ENCODE data around the gene ATG2A.
"Not testable (repeated sequence)": the region's sequence is repeated elsewhere in the genome, so short reads cannot be mapped to it uniquely, and the experiment has no call there.

ATG2A gene

DNA sequence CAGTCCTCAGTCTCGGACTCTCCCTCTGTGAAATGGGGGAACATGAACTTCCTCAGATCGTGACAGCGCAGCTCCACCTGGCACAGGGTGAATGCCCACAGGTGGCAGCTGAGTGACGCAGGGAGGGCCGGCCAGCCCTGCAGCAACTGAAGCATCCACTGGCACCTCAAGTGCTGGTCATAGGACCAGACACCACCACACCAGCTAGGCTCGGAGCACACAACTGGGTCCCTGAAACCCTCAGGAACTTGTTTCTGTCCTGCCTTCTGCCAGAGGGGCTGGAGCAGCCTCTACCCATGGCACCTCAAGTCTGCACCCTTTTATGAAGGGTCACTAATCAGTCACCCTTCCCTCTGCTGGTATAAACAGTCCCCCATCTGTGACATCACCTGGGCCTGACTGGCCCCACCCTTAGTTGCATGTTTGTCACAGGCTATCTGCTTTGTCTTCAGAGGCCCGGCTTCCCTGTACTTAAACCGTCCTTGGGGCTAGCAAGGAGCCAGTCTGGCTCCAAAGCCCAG lies 65.1 kb downstream of the ATG2A start:
- DNase-seq = no peak

DNA sequence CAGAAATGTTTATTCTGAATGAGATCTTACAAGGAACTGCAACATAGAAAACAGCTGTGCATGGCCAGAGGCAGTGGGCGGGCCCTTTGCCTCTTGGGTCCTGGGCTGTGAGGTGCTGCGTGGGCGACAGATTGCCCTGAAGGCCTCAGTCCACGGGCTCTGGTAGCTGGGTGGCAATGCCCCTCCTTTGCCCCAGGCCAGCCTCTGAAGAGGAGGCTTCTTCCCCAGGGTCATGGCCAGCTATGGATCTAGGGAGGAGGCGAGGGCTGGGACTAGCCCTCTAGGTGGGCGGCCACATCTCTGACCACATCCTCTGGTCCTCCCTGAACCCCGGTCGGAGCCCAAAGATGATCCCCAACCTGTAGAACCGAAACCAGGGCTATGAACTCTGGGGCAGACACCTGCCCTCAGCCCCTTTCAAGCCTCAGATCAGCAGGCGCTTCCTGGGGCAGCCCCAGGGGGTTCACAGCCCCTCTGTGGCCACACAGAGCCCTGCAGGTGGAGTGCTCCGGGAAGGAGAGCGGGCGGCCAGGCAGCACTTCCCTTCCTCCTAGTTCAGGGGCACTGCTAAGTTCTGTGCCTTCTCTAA lies 65.9 kb downstream of the ATG2A start:
- peak; percentile 30 for DNase-seq

DNA sequence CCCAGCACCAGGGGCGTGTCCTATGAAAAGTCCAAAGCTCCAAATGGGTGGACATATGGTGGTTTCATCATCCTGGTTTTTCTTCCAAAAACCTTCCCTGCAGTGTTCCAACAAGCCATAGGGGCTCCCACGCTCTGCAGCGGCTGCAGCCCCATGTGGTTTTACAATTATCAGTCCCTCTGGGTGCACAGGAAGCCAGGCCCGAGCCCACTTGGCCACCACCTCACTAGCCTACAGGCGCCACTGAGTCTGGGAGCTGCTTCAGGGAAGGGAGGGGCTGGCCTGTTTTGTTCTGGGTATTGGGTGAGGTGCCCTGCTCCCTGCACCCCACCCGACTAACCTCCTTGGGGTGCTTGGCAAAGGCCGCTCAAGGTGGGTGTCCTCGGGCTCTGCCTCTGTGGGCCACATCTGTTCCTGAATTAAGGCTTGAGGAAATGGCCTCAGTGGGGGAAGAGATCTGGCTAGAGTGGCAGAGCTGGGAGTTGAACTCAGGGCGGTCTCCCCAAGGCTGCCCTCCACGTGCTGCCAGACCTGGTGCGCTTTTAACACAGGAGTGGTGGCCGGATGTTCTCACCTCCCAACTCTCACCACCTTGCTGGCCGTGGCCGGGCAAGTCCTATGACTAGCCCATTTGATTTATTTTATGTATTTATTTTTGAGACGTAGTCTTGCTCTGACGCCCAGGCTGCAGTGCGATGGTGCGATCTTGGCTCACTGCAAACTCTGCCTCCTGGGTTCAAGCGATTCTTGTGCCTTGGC lies 67.2 kb downstream of the ATG2A start:
- DNase-seq = no peak

DNA sequence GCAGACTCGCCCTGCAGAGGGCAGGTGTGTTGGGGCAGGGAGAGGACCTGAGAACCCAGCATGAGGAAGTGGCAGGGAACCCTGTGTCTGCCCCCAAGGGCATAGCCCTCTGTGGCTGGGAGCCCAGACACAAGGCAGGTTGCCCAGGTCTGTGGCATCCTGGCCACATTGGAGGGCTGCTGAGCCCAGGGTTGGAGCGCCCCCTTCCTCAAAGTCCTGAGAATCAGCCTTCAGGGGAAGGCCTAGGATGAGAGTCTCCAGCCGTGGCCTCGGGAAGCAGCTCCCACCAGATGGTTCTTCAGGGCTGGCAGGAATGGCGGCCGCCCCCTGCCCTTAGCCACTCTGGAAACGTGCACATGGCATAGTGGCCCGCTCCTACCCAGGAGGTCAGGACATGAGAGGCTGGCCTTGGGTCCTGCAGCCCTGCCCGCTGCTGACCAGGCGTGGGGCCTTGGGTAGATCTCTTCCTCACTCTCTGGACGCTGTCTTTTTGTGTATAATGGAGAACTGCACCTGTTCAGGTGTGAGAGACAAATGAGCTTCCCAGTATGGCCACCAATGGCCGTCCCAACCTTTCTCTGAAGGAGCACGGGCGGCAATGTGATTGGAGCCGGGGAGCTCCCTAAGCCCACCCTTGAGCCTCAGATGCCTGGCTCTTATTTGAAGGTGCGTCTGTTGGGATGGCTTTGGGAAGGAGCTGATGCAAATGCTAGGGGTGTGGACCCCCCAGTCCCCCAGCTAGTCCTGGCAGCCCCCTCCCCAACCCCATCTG lies 68.0 kb downstream of the ATG2A start:
- DNase-seq = peak; percentile 22

DNA sequence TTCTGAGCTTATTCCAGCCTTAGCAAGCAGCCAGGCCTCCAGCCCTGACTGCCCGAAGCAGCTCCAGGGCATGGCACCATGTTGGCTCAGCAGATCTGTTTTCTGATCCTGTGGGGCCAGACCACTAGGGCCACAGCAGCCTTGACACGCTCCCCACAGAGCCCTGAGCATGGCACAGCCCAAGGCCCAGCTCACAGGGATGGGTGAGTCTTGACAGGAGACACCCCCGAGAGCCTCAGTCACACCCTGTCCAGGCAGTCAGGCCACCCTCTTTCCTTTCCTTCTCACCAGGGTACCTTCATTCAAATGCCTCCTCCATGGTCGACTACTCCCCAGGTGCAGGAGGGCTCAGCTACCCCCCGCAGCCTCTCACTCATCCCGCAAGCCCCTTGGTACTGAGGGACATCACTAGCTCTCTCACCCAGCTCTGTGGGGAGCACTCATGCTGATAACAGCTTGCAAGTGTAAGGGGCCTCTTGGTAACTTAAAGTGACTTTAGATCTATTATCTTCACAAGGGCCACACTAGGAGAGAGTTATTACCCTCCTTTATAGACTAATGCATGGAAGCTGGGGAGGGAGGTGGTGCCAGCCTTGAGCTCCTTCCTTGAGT lies 68.7 kb downstream of the ATG2A start:
- no peak for DNase-seq

DNA sequence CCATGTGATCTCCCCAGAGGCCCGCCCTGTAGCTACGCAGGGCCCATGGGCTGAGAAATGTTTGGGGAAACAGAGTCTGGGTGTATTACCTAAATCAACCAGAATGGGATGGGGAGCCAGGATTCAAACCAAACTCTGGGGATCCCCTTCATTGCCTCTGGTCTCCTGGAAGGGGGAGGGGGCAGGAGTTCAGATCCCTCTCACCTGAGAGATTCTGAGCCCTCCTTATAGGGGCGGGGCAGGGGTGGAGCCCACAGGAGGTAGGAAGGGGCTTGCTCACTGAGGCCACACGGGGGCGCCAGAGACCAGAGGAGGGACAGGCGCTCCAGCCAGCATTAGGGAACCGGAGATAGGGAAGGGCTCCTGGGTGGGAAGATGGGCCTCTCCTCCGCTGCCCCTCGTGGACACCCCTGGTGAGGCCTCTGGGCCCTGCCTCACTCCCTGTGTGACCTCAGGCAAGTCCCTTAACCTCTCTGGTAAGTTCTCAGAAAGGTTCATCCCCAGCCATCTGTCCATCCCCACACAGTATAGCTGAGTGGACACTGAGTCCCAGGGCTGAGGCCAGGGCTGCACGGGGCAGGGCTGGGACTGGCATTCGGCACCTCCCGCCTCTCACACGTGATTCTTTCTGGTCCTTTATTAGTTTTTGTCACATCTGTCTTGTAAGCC lies 69.9 kb downstream of the ATG2A start:
- DNase-seq = peak; percentile 93

DNA sequence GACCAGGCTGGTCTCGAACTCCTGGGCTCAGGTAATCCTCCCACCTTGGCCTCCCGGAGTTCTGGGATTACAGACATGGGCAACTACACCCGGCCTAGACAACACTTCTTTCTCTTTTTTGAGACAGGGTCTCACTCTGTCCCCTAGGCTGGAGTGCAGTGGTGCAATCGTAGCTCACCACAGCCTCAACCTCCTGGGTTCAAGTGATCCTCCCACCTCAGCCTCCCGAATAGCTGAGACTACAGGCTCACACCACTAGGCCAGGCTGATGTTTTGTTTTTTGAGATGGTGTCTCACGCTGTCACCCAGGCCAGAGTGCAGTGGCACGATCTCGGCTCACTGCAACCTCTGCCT lies 71.3 kb downstream of the ATG2A start:
- DNase-seq = not testable (repeated sequence)

DNA sequence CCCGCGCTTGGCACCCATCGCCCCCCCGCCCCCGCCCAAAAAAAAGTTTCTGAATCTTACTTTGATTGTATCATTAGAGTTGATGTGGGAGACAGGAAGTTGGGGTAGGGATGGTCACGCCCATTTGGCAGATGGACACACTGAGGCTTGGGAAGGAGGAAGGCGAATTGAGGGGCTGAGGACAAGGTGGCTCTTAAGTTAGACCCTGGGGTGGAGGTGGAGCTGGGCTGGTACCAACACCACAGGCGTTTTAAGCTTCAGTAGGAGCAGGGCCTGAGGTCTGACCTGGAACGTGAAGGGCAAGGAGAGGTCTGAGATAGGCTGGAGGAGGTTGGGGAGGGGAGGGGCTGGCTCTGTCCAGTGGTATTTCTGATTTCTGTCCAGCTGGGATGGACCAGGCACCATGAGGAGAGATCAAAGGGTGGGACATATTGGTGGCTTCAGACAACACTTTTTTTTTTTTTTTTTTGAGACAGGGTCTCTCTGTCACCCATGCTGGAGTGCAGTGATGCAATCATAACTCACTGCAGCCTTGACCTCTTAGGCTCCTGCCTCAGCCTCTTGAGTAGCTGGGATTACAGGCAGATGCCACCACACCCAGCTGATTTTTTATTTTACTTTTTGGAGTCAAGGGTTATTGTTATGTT lies 71.8 kb downstream of the ATG2A start:
- DNase-seq = no peak

Data from left hindlimb (tissue), 1 donor.